SK-N-SH (cell line): ENCODE data around the gene BRINP3. TPM values are rescaled to one million over a fixed set of nuclear protein-coding genes. Genes with fewer than 3 reads are reported as not detected.

Experiments used
- CTCF ChIA-PET: fragments of 300-600, 350-600 bp; formaldehyde crosslinking; extraction: SDS; loops from one replicate; lab custom pipeline; 2021; lab: Yijun Ruan, JAX
- POLR2A ChIA-PET: fragments of 350-600 bp; sonication (Branson Sonifier 250); formaldehyde crosslinking; extraction: SDS; loops from one replicate; lab custom pipeline; 2020; ENCODE audit warnings: antibody characterized with exemption, inconsistent platforms; lab: Yijun Ruan, JAX
- DNase-seq: peaks from one replicate; pipeline ENCODE4 v3.0.0; 2012
- H2AFZ ChIP-seq: fragments of 200-600 bp; sonication (generic); 2 replicates; pipeline ENCODE4 v1.8.1; 2016; ENCODE audit warnings: antibody characterized with exemption, mild to moderate bottlenecking, low read depth
- H3F3A ChIP-seq: fragments of 200-600 bp; sonication (generic); replicated peaks from 2 replicates; pipeline ENCODE3; 2016; ENCODE audit warnings: antibody characterized with exemption, mild to moderate bottlenecking; ENCODE audit not compliant: insufficient read depth
- H3K27ac ChIP-seq, 2 experiments: fragments of 200-500 bp in 1 of 2; fragments of 200-600 bp in 1 of 2; sonication (Bioruptor generic) in 1 of 2; sonication (generic), shearing (Covaris generic) in 1 of 2; 2 replicates each; pipeline versions ENCODE4 v1.5.1 to v1.6.1; 2014 to 2016; ENCODE audit warnings: low read depth in 2 of 2, inconsistent platforms in 1 of 2, low read length in 1 of 2, mild to moderate bottlenecking in 1 of 2, mixed read lengths in 1 of 2
- H3K27me3 ChIP-seq: fragments of 200-600 bp; sonication (generic), shearing (Covaris generic); 2 replicates; pipeline ENCODE4 v1.6.1; 2016; ENCODE audit warnings: mixed run types; ENCODE audit not compliant: insufficient read depth
- H3K36me3 ChIP-seq, 2 experiments: fragments of 200-500 bp in 1 of 2; fragments of 200-600 bp in 1 of 2; sonication (Bioruptor generic) in 1 of 2; sonication (generic) in 1 of 2; replicated peaks in 1 of 2; 2 replicates each; pipeline versions ENCODE3 to v1.5.1; 2014 to 2016; ENCODE audit warnings: low read length in 1 of 2, mild to moderate bottlenecking in 1 of 2; ENCODE audit not compliant: insufficient read depth in 2 of 2, control insufficient read depth in 1 of 2
- H3K4me1 ChIP-seq, 2 experiments: fragments of 200-500 bp in 1 of 2; fragments of 200-600 bp in 1 of 2; sonication (Bioruptor generic) in 1 of 2; sonication (generic), shearing (Covaris generic) in 1 of 2; 2 replicates each; pipeline versions ENCODE4 v1.5.1 to v1.6.1; 2014 to 2016; ENCODE audit warnings: low read depth in 1 of 2, low read length in 1 of 2, mixed run types in 1 of 2; ENCODE audit not compliant: insufficient read depth in 2 of 2, control insufficient read depth in 1 of 2
- H3K4me2 ChIP-seq: fragments of 200-600 bp; sonication (generic), shearing (Covaris generic); 2 replicates; pipeline ENCODE4 v1.6.1; 2017; ENCODE audit warnings: mixed run types
- H3K4me3 ChIP-seq, 2 experiments: fragments of 200-500 bp in 1 of 2; fragments of 200-600 bp in 1 of 2; sonication (Bioruptor generic) in 1 of 2; sonication (generic), shearing (Covaris generic) in 1 of 2; 2 replicates each; pipeline versions ENCODE4 v1.5.1 to v1.8.1; 2014 to 2016; ENCODE audit warnings: low read depth in 2 of 2, inconsistent platforms in 1 of 2, low read length in 1 of 2, mild to moderate bottlenecking in 1 of 2, mixed read lengths in 1 of 2, moderate library complexity in 1 of 2
- H3K79me2 ChIP-seq: fragments of 200-600 bp; sonication (generic); 2 replicates; pipeline ENCODE4 v1.8.1; 2017; ENCODE audit warnings: mild to moderate bottlenecking; ENCODE audit not compliant: insufficient read depth
- H3K9ac ChIP-seq: fragments of 200-600 bp; sonication (generic); 2 replicates; pipeline ENCODE4 v1.6.1; 2017; ENCODE audit warnings: mixed run types
- H3K9me2 ChIP-seq: fragments of 200-600 bp; sonication (generic); 2 replicates; pipeline ENCODE4 v1.6.1; 2017; ENCODE audit warnings: mixed run types
- H3K9me3 ChIP-seq: fragments of 200-600 bp; sonication (generic); 2 replicates; pipeline ENCODE4 v1.6.1; 2017; ENCODE audit warnings: mixed run types, mild to moderate bottlenecking, moderate library complexity
- H4K20me1 ChIP-seq: fragments of 200-600 bp; sonication (generic); 2 replicates; pipeline ENCODE4 v1.6.1; 2017; ENCODE audit warnings: mild to moderate bottlenecking, mixed run types; ENCODE audit not compliant: insufficient read depth
- CTCF ChIP-seq: fragments of 200-600 bp; sonication (generic); IDR thresholded peaks from 2 replicates; pipeline ENCODE4 v1.6.1; 2017; ENCODE audit warnings: antibody characterized with exemption, mild to moderate bottlenecking, moderate library complexity
- ELF1 ChIP-seq: IDR thresholded peaks from 2 replicates; pipeline ENCODE4 v1.4.0; 2012
- EP300 ChIP-seq, 2 experiments: IDR thresholded peaks; 2 replicates each; pipeline versions ENCODE4 v1.4.0 to v1.6.1; 2012; ENCODE audit warnings: borderline replicate concordance in 1 of 2, low read depth in 1 of 2, low read length in 1 of 2
- EZH2phosphoT487 ChIP-seq: fragments of 200-600 bp; sonication (generic); IDR thresholded peaks from 2 replicates; pipeline ENCODE4 v1.6.1; 2017; ENCODE audit warnings: low read depth, mixed run types, mild to moderate bottlenecking, antibody characterized with exemption, moderate library complexity, borderline replicate concordance
- FOSL2 ChIP-seq: IDR thresholded peaks from 2 replicates; pipeline ENCODE4 v1.4.0; 2012; ENCODE audit warnings: low read depth, mild to moderate bottlenecking, moderate library complexity, borderline replicate concordance
- FOXJ3 ChIP-seq: sonication (generic); formaldehyde crosslinking; IDR thresholded peaks from 2 replicates; pipeline ENCODE4 v1.5.1; 2020; ENCODE audit warnings: mild to moderate bottlenecking, missing genetic modification reagents
- MAX ChIP-seq: IDR thresholded peaks from 2 replicates; pipeline ENCODE4 v1.4.0; 2012; ENCODE audit warnings: low read depth
- NFIC ChIP-seq: IDR thresholded peaks from 2 replicates; pipeline ENCODE4 v1.4.0; 2012; ENCODE audit warnings: borderline replicate concordance
- PBX3 ChIP-seq: IDR thresholded peaks from 2 replicates; pipeline ENCODE4; 2012
- RAD21 ChIP-seq: IDR thresholded peaks from 2 replicates; pipeline ENCODE4 v1.6.1; 2012; ENCODE audit warnings: mild to moderate bottlenecking, low read length
- RCOR1 ChIP-seq: fragments of 150-350 bp; IDR thresholded peaks from 2 replicates; pipeline ENCODE4 v1.6.1; 2017; ENCODE audit warnings: antibody characterized with exemption, low read length
- REST ChIP-seq: IDR thresholded peaks from 2 replicates; pipeline ENCODE4 v1.6.1; 2012; ENCODE audit warnings: mild to moderate bottlenecking, low read depth, low read length, moderate library complexity
- RXRA ChIP-seq: IDR thresholded peaks from 2 replicates; pipeline ENCODE4 v1.4.0; 2012; ENCODE audit warnings: low read depth, mild to moderate bottlenecking, borderline replicate concordance
- SMC3 ChIP-seq: IDR thresholded peaks from 2 replicates; pipeline ENCODE4 v1.6.1; 2012; ENCODE audit warnings: low read depth, low read length, improper control_type of control experiment
- TAF1 ChIP-seq: IDR thresholded peaks from 2 replicates; pipeline ENCODE4 v1.6.1; 2012; ENCODE audit warnings: low read depth, mild to moderate bottlenecking, low read length, moderate library complexity, borderline replicate concordance
- whole genome bisulfite sequencing: methylation state at CpG from one replicate; pipeline ENCODE4 v1.1.6; 2017; ENCODE audit warnings: low lambda C conversion rate; 5-methylcytosine and 5-hydroxymethylcytosine counted together
- polyA plus RNA-seq, 3 experiments: library from polyadenylated mRNA; depleted of rRNA; stranded (reverse); fragments of >200 nt; gene quantifications; 2 replicates each; pipeline ENCODE4 v1.2.3, GENCODE V29; 2012

The BRINP3 gene
- polyA plus RNA-seq, 1 of the 3 experiments (the other 2 are of a cell fraction), result not detected

DNA sequence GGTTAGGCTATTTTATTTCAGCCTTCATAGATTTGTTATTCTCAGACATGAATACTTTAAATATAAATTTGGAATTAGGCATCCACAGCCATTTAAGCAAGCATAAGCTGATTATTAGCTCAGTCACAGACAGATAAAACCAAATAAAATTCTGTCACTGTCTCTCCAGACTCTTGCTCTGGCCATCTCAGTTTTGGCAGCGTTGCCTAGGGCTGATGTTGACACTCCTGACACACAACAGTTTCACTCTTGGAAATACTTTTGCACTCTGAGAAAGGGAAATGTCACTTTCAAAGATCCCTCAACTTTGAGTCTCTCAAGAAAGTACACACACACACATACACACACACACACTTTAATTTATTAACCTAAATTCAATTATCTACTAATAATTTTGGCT is 372.7 kb downstream of the BRINP3 start:
- TF ChIP-seq FOXJ3, result no peak
- TF ChIP-seq CTCF, result no peak
- TF ChIP-seq RCOR1, result no peak
- no peak for TF ChIP-seq REST
- no peak for TF ChIP-seq EP300 (IDR thresholded peaks at IDR 0.05; ENCODE audit: borderline replicate concordance in 1 of 2, low read depth in 1 of 2, low read length in 1 of 2)
- no peak for TF ChIP-seq NFIC
- TF ChIP-seq ELF1, result no peak
- no peak for TF ChIP-seq PBX3
- TF ChIP-seq MAX, result no peak
- TF ChIP-seq, all 33 proteins: peak for 0
- Histone ChIP-seq H4K20me1 (no peaks in the 10 kb centered on the region), H3K9me2 (no peaks in the 10 kb centered on the region), H3K4me1 (peaks cover 0 to 7% of the 10 kb centered on the region in 2 experiments; a peak in 2 of 4 replicates), H3K27ac (no peak overlapping the region), H3K4me2 (no peak overlapping the region), H3K79me2 (no peaks in the 10 kb centered on the region), H3F3A (no peaks in the 10 kb centered on the region), H2AFZ (no peak overlapping the region; the same call in 1 of the 2 replicates), H3K27me3 (no peaks in the 10 kb centered on the region), H3K9ac (no peak overlapping the region), H3K4me3 (no peak overlapping the region), H3K9me3 (no peaks in the 10 kb centered on the region), H3K36me3 (no peaks in the 10 kb centered on the region)
- CTCF ChIA-PET, result no interaction called here
- DNase-seq, result no peak
- POLR2A ChIA-PET, result no interaction called here
- 25% methylated on average over 1 of the region's 1 CpG for WGBS

DNA sequence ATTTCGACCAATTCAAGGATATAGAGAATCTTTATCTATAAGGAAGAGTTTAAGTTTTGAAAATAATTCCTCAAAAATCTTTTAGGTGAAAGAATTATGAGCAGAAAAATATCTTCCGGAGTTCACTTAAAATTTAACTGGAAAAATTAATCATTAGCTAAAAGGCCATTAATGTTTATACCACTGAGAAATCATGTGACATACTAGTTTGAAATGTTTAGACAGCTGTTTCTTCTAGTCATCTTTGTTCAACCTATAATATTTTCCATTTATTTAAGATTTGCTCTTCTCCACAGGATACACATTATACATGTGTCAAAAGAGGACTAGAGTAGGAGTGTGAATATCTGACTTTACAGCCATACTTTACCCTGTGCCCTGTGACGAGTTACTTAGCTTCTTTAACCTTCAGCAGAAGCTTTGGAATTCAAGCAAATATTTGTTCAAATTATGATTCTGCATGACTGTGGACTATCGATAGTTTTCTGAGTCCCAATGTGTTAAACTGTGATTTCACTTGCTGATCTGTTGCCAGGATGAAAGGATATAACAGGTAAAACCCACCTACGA is 374.8 kb downstream of the BRINP3 start:
- Histone ChIP-seq H2AFZ (no peak overlapping the region), H3K36me3 (no peaks in the 10 kb centered on the region), H4K20me1 (no peaks in the 10 kb centered on the region), H3K27me3 (no peaks in the 10 kb centered on the region), H3K4me2 (no peak overlapping the region), H3K4me1 (peaks cover 0 to 7% of the 10 kb centered on the region in 2 experiments; a peak in 2 of 4 replicates), H3K79me2 (no peaks in the 10 kb centered on the region), H3K9me3 (no peaks in the 10 kb centered on the region), H3F3A (no peaks in the 10 kb centered on the region), H3K9me2 (no peaks in the 10 kb centered on the region), H3K9ac (no peak overlapping the region), H3K4me3 (no peak overlapping the region), H3K27ac (no peak overlapping the region)
- POLR2A ChIA-PET, result no interaction called here
- no peak for TF ChIP-seq CTCF
- TF ChIP-seq EP300 (IDR thresholded peaks at IDR 0.05; ENCODE audit: borderline replicate concordance in 1 of 2, low read depth in 1 of 2, low read length in 1 of 2), result no peak
- no peak for TF ChIP-seq TAF1
- TF ChIP-seq SMC3, result no peak
- TF ChIP-seq RXRA, result no peak
- TF ChIP-seq EZH2phosphoT487, result no peak
- no peak for TF ChIP-seq RAD21
- TF ChIP-seq FOSL2, result no peak
- no peak for TF ChIP-seq RCOR1
- CTCF ChIA-PET, result interaction anchor here (1.1 kb wide), 1 partner anchor 13 kb away, joined by 3 read pairs; no protein-coding TSS in a partner anchor
- WGBS, result 74% methylated on average over 5 of the region's 5 CpGs
- no peak for DNase-seq
